Loucy (cell line): ENCODE measurements around the gene SLC7A1.

Experiments
- H2AFZ ChIP-seq: fragments of 200-600 bp; sonication (generic); 2 replicates; pipeline ENCODE4 v1.6.0; 2016; ENCODE audit warnings: antibody characterized with exemption, mild to moderate bottlenecking, low read length, moderate library complexity
- H3F3A ChIP-seq: fragments of 200-600 bp; 2 replicates; pipeline ENCODE4 v1.6.0; 2016; ENCODE audit warnings: antibody characterized with exemption, low read depth, mild to moderate bottlenecking
- H3K27me3 ChIP-seq: fragments of 200-600 bp; sonication (generic); 2 replicates; pipeline ENCODE4 v1.6.1; 2014; ENCODE audit warnings: low read length, mild to moderate bottlenecking; ENCODE audit not compliant: insufficient read depth, poor library complexity, severe bottlenecking
- H3K36me3 ChIP-seq: fragments of 200-600 bp; sonication (generic); 2 replicates; pipeline ENCODE4 v1.6.1; 2016; ENCODE audit warnings: low read length; ENCODE audit not compliant: insufficient read depth
- H3K4me1 ChIP-seq: fragments of 200-600 bp; sonication (generic); 2 replicates; pipeline ENCODE4 v1.5.1; 2014; ENCODE audit warnings: low read length, mild to moderate bottlenecking; ENCODE audit not compliant: insufficient read depth, poor library complexity, severe bottlenecking
- H3K4me2 ChIP-seq: fragments of 200-600 bp; sonication (generic); 2 replicates; pipeline ENCODE4 v1.6.0; 2014; ENCODE audit warnings: antibody characterized with exemption, low read length, low read depth, mild to moderate bottlenecking; ENCODE audit not compliant: poor library complexity, severe bottlenecking
- H3K4me3 ChIP-seq: fragments of 200-600 bp; sonication (generic); 2 replicates; pipeline ENCODE4 v1.5.1; 2014; ENCODE audit warnings: low read length, mild to moderate bottlenecking, mixed read lengths; ENCODE audit not compliant: poor library complexity, severe bottlenecking
- H3K79me2 ChIP-seq: fragments of 200-600 bp; sonication (generic); 2 replicates; pipeline ENCODE4 v1.6.1; 2014; ENCODE audit warnings: low read length; ENCODE audit not compliant: insufficient read depth
- H3K9ac ChIP-seq: fragments of 200-600 bp; sonication (generic); 2 replicates; pipeline ENCODE4 v1.6.0; 2014; ENCODE audit warnings: mild to moderate bottlenecking, low read depth, low read length, moderate library complexity; ENCODE audit not compliant: poor library complexity, severe bottlenecking
- H3K9me2 ChIP-seq: fragments of 200-600 bp; sonication (generic); replicated peaks from 2 replicates; pipeline ENCODE4 v1.6.1; 2016; ENCODE audit warnings: low read depth, low read length, mixed read lengths
- H3K9me3 ChIP-seq: fragments of 200-600 bp; sonication (generic); 2 replicates; pipeline ENCODE4 v1.6.1; 2014; ENCODE audit warnings: mild to moderate bottlenecking, antibody characterized with exemption, low read length, low read depth; ENCODE audit not compliant: insufficient read depth
- H4K20me1 ChIP-seq: fragments of 200-600 bp; sonication (generic); 2 replicates; pipeline ENCODE4 v1.6.0; 2014; ENCODE audit warnings: antibody characterized with exemption, low read length, mild to moderate bottlenecking; ENCODE audit not compliant: insufficient read depth, poor library complexity, severe bottlenecking
- EZH2phosphoT487 ChIP-seq: fragments of 200-600 bp; IDR thresholded peaks from 2 replicates; pipeline ENCODE4 v1.6.1; 2018; ENCODE audit warnings: antibody characterized with exemption, mild to moderate bottlenecking, moderate library complexity, borderline replicate concordance
- TF ChIP-seq, protein P1 (sequence below): fragments of 200-600 bp; sonication (generic); conservative IDR thresholded peaks from 2 replicates; pipeline ENCODE4 v1.5.1; 2014; ENCODE audit warnings: mild to moderate bottlenecking, antibody characterized with exemption, low read length

SLC7A1 gene

DNA sequence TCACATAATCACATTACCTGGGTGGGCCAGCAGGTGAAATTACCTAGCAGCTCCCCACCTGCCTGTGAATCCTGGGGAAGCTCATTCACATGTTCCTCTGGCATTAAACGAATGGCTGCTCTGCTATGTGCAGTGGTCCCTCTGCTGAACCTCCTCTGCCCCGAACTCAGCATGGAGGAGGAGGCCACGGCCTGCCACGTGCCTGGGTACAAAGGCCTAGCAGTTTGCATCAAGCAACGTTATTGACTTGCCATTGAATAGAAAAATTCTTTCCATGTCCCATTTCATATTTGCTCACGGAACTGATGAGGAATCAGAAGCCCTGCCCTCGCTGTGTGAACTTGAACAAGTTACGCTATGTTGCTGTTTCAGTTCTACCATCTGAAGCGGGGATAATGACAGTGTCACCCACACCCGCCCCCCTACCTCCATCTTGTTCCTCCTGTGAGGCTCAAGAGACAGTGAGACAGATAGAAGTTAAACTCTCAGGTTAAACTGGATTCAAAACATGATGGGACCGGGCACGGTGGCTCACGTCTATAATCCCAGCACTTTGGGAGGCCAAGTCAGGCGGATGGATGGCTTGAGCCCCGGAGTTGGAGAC, 25.3 kb downstream of the SLC7A1 start:
- TF ChIP-seq, protein P1, sequence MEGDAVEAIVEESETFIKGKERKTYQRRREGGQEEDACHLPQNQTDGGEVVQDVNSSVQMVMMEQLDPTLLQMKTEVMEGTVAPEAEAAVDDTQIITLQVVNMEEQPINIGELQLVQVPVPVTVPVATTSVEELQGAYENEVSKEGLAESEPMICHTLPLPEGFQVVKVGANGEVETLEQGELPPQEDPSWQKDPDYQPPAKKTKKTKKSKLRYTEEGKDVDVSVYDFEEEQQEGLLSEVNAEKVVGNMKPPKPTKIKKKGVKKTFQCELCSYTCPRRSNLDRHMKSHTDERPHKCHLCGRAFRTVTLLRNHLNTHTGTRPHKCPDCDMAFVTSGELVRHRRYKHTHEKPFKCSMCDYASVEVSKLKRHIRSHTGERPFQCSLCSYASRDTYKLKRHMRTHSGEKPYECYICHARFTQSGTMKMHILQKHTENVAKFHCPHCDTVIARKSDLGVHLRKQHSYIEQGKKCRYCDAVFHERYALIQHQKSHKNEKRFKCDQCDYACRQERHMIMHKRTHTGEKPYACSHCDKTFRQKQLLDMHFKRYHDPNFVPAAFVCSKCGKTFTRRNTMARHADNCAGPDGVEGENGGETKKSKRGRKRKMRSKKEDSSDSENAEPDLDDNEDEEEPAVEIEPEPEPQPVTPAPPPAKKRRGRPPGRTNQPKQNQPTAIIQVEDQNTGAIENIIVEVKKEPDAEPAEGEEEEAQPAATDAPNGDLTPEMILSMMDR, result no peak
- TF ChIP-seq EZH2phosphoT487, result no peak
- Histone ChIP-seq H3K9me3 (no peaks in the 10 kb centered on the region), H3K4me1 (no peaks in the 10 kb centered on the region), H3K36me3 (peaks cover 3% of the 10 kb centered on the region; the same call in 1 of the 2 replicates), H3F3A (no peaks in the 10 kb centered on the region), H3K9ac (no peak overlapping the region), H3K9me2 (no peaks in the 10 kb centered on the region), H3K79me2 (peaks cover 100% of the 10 kb centered on the region), H3K4me2 (no peak overlapping the region), H3K27me3 (no peaks in the 10 kb centered on the region), H3K4me3 (no peak overlapping the region), H2AFZ (no peak overlapping the region), H4K20me1 (peaks cover 95% of the 10 kb centered on the region)

DNA sequence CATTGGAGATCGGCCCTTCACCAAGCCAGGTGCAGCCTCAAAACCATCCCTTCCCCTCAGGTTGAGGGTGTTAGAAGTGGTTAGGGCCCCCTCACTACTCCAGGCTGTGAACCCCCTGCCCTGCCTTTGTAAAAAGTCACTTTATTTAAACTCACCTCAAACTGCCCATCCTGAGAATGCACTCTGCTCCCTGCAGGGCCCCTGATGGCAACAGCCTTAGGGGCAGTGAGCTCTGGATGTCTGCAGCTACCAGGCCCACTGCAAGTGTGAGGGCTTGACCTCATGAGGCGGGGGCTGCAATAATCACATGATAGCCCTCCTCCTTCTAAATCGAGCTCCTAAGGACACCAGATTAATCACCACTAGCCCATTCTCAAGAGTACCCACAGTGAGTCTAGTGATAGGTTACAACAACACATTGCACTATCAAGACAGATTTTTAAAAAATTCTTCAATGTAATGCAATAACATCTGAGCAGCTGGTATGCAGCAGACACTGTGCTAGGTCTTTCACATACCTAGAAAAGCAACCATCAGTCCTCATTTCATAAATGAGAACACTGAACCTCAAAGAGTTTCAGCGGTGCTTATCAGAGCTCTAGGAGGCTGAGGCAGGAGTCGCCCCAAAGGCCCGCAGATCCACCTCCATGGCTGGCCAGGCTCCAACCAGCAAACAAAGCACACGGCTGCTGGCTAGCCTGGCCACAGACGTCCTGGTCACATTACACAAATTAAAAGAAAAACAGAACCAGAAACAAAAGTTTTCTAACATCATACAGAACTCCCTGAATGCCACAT, 26.0 kb downstream of the SLC7A1 start:
- H3K9me3 ChIP-seq, result no peaks in the 10 kb centered on the region
- H3F3A ChIP-seq, result no peaks in the 10 kb centered on the region
- no peaks in the 10 kb centered on the region for H3K9me2 ChIP-seq
- H2AFZ ChIP-seq, result no peak overlapping the region
- TF ChIP-seq, protein P1, result no peak
- TF ChIP-seq EZH2phosphoT487, result no peak
- H3K9ac ChIP-seq, result no peak overlapping the region
- H3K79me2 ChIP-seq, result peaks cover 99% of the 10 kb centered on the region
- peaks cover 97% of the 10 kb centered on the region for H4K20me1 ChIP-seq
- no peaks in the 10 kb centered on the region for H3K27me3 ChIP-seq
- H3K36me3 ChIP-seq, result no peaks in the 10 kb centered on the region; the same call in 1 of the 2 replicates
- H3K4me3 ChIP-seq, result no peak overlapping the region
- no peaks in the 10 kb centered on the region for H3K4me1 ChIP-seq
- H3K4me2 ChIP-seq, result no peak overlapping the region

DNA sequence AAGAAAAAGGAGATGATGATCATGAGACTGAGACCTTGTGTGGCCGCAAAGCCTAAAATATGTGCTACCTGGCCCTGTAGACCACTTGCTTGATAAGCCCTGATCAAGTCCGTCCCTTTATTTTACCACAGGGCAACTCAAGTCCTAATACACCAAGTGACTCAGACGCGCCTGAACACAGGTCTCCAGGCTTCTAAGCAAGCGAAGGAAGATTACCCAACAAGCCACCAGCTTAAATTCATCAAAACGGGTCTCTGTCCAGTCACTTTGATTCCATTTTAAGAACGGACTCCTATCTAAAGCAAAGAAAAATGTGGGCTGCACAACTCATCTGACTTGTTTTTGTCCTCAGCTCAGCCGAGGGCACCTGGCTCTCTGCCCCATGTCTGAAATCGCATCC, 26.8 kb downstream of the SLC7A1 start:
- TF ChIP-seq EZH2phosphoT487, result no peak
- TF ChIP-seq, protein P1, result no peak
- no peak overlapping the region for H2AFZ ChIP-seq
- H3K9ac ChIP-seq, result no peak overlapping the region
- H3K36me3 ChIP-seq, result no peaks in the 10 kb centered on the region; the same call in 1 of the 2 replicates
- no peaks in the 10 kb centered on the region for H3F3A ChIP-seq
- no peaks in the 10 kb centered on the region for H3K27me3 ChIP-seq
- H3K4me2 ChIP-seq, result no peak overlapping the region
- no peaks in the 10 kb centered on the region for H3K9me3 ChIP-seq
- no peaks in the 10 kb centered on the region for H3K4me1 ChIP-seq
- H3K9me2 ChIP-seq, result no peaks in the 10 kb centered on the region
- H3K79me2 ChIP-seq, result peaks cover 99% of the 10 kb centered on the region
- no peak overlapping the region for H3K4me3 ChIP-seq
- peaks cover 97% of the 10 kb centered on the region for H4K20me1 ChIP-seq
